ENCODE results near the gene PLK1. TPM values are rescaled to one million over a fixed set of nuclear protein-coding genes. Genes with fewer than 3 reads are reported as not detected.

Gene PLK1
- total RNA-seq, 1 donor from 2014 or later = 2.6 TPM

DNA sequence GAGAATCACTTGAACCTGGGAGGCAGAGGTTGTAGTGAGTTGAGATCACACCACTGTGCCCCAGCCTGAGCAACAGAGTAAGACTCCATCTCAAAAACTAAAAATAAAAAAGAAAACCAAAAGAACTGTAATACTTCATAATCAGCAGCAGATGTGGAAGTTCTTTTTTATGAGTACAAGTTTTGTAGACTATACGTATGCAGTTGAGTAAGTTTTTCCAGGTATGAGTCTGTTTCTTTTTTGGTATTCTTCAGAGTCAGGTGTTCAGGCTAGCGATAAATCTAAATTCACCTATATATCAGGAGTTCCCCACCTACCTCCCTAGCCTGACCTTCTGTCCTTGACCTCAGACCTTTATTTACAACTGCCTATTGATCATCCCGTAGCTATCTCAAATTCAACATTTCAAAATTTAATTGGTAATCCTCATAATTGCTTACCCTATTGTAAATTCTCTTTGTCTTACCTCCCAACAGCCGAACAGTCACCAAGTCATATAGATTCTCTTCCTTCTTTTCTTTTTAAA, 26.7 kb upstream of the PLK1 start:
- no peaks in the 10 kb centered on the region for H3K27me3 ChIP-seq (ENCODE audit: control insufficient read depth in 3 of 3, insufficient read depth in 3 of 3, low read length in 3 of 3)
- no peak overlapping the region for H3K4me3 ChIP-seq (ENCODE audit: low read length in 3 of 3)
- peaks cover 0 to 15% (median 5%) of the 10 kb centered on the region in 3 donors for H3K36me3 ChIP-seq (ENCODE audit: control insufficient read depth in 3 of 3, insufficient read depth in 3 of 3, low read length in 3 of 3)
- H3K4me1 ChIP-seq (ENCODE audit: control insufficient read depth in 3 of 3, insufficient read depth in 3 of 3, low read length in 3 of 3) = no peaks in the 10 kb centered on the region
- H3K9ac ChIP-seq (ENCODE audit: low read depth in 1 of 3, low read length in 3 of 3) = no peak overlapping the region
- H3K9me3 ChIP-seq (ENCODE audit: control insufficient read depth in 3 of 3, low read length in 3 of 3) = no peaks in the 10 kb centered on the region
- H3K27ac ChIP-seq (ENCODE audit: low read depth, low read length) = no peak overlapping the region

DNA sequence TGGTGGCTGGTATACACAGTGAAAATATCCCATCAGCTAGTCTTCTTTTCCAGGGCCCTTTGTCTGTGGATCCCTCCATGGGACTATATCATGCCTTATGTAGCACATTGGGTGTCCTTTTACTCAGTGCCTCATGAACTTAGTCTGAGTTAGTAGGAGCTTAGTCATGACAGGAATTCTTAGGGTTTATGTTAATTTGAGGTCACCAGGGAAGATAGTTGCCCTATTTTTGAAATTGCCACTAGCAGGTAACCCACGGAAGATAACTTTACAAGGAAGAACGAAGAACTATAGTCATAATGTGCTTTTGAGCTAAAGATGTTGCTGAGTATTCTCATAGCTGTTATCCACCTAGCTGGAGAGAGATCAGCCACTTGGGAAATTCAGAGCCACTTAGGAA, 14.8 kb upstream of the PLK1 start:
- Histone ChIP-seq H3K27ac (ENCODE audit: low read depth, low read length) (no peak overlapping the region), H3K4me1 (ENCODE audit: control insufficient read depth in 3 of 3, insufficient read depth in 3 of 3, low read length in 3 of 3) (no peaks in the 10 kb centered on the region), H3K9me3 (ENCODE audit: control insufficient read depth in 3 of 3, low read length in 3 of 3) (no peaks in the 10 kb centered on the region), H3K36me3 (ENCODE audit: control insufficient read depth in 3 of 3, insufficient read depth in 3 of 3, low read length in 3 of 3) (peaks cover 40 to 88% (median 78%) of the 10 kb centered on the region in 3 donors), H3K4me3 (ENCODE audit: low read length in 3 of 3) (no peak overlapping the region), H3K27me3 (ENCODE audit: control insufficient read depth in 3 of 3, insufficient read depth in 3 of 3, low read length in 3 of 3) (no peaks in the 10 kb centered on the region), H3K9ac (ENCODE audit: low read depth in 1 of 3, low read length in 3 of 3) (no peak overlapping the region)

DNA sequence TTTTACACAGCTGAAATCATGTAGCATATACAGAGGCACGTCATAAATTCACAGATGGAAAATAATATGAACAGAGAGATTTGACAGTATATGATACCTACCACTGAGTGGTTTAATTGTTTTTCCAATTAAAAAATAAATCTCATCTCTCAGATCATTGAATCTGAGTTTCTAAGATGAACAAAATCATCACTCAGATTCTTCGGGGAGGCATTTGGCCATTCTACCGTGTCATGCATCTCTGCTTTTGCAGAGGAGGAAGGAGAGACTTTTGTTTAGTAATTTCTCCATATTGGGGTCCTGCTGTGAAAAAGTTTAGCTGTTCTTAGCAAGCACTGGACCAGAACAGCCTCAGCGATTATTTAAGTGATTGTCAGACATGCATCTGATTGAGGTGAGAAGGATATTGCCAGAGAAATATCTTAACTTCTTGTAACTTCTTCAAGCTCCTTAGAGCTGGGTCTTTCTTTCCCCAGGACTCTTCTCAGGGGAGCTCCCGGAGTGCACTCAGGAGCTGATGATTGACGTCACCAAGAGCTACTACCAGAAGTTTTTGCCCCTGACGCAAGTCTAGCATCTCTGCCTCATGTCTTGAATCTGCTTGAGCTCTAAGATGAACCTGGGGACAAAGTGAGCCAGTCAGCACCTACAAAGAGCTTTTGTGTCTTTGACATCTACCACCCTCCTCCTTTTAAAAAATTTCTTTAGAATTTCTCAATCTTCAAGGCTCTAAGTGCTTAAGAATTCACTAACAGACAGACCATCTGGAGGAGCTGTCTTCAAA, 11.9 kb upstream of the PLK1 start:
- H3K27ac ChIP-seq (ENCODE audit: low read depth, low read length) = no peak overlapping the region
- H3K27me3 ChIP-seq (ENCODE audit: control insufficient read depth in 3 of 3, insufficient read depth in 3 of 3, low read length in 3 of 3) = no peaks in the 10 kb centered on the region
- H3K9me3 ChIP-seq (ENCODE audit: control insufficient read depth in 3 of 3, low read length in 3 of 3) = no peaks in the 10 kb centered on the region
- H3K36me3 ChIP-seq (ENCODE audit: control insufficient read depth in 3 of 3, insufficient read depth in 3 of 3, low read length in 3 of 3) = peaks cover 26 to 77% (median 72%) of the 10 kb centered on the region in 3 donors
- H3K4me3 ChIP-seq (ENCODE audit: low read length in 3 of 3) = no peak overlapping the region
- peaks cover 17 to 21% (median 19%) of the 10 kb centered on the region in 3 donors for H3K4me1 ChIP-seq (ENCODE audit: control insufficient read depth in 3 of 3, insufficient read depth in 3 of 3, low read length in 3 of 3)
- no peak overlapping the region for H3K9ac ChIP-seq (ENCODE audit: low read depth in 1 of 3, low read length in 3 of 3)

DNA sequence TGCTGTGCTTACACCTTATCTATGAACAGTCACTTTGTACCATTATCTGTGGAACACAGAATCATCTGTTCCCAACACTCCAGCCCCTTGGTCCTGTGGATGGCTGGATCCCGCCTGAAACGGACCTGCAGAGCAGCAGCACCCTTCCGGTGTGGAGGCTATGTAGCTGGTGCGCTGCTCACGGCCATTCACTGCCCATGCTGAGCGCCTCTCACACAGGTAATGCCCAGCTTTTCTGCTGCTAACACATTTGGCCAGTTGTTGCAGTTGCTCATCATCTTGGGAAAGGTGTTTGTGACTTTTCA, 11.4 kb upstream of the PLK1 start:
- Histone ChIP-seq H3K9me3 (ENCODE audit: control insufficient read depth in 3 of 3, low read length in 3 of 3) (no peaks in the 10 kb centered on the region), H3K4me1 (ENCODE audit: control insufficient read depth in 3 of 3, insufficient read depth in 3 of 3, low read length in 3 of 3) (peaks cover 17 to 22% (median 19%) of the 10 kb centered on the region in 3 donors), H3K9ac (ENCODE audit: low read depth in 1 of 3, low read length in 3 of 3) (no peak overlapping the region), H3K36me3 (ENCODE audit: control insufficient read depth in 3 of 3, insufficient read depth in 3 of 3, low read length in 3 of 3) (peaks cover 20 to 74% (median 67%) of the 10 kb centered on the region in 3 donors), H3K4me3 (ENCODE audit: low read length in 3 of 3) (no peak overlapping the region), H3K27me3 (ENCODE audit: control insufficient read depth in 3 of 3, insufficient read depth in 3 of 3, low read length in 3 of 3) (no peaks in the 10 kb centered on the region), H3K27ac (ENCODE audit: low read depth, low read length) (no peak overlapping the region)

DNA sequence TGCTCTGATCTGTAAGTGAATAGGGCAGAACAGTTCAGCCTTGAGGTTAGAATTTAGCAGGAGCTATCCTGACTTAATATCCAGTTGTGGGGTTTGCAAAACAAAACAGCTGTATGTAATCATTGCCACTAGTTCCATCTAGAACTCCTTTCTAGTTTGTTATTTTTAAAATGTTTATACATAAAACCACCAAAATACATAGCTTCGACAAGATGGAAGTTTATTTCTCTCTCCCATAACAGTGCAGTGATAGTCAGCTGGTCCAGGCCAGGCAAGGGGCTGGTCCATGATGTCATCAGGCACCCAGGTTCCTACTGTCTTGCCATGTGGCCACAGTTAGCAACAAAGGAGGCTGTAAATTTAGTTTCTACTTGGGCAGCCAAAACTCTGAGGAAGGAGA, 10.5 kb upstream of the PLK1 start:
- H3K9ac ChIP-seq (ENCODE audit: low read depth in 1 of 3, low read length in 3 of 3) = no peak overlapping the region
- H3K9me3 ChIP-seq (ENCODE audit: control insufficient read depth in 3 of 3, low read length in 3 of 3) = no peaks in the 10 kb centered on the region
- H3K4me3 ChIP-seq (ENCODE audit: low read length in 3 of 3) = no peak overlapping the region
- H3K27ac ChIP-seq (ENCODE audit: low read depth, low read length) = no peak overlapping the region
- H3K4me1 ChIP-seq (ENCODE audit: control insufficient read depth in 3 of 3, insufficient read depth in 3 of 3, low read length in 3 of 3) = peaks cover 17 to 22% (median 19%) of the 10 kb centered on the region in 3 donors
- H3K36me3 ChIP-seq (ENCODE audit: control insufficient read depth in 3 of 3, insufficient read depth in 3 of 3, low read length in 3 of 3) = peaks cover 22 to 68% (median 61%) of the 10 kb centered on the region in 3 donors
- no peaks in the 10 kb centered on the region for H3K27me3 ChIP-seq (ENCODE audit: control insufficient read depth in 3 of 3, insufficient read depth in 3 of 3, low read length in 3 of 3)

DNA sequence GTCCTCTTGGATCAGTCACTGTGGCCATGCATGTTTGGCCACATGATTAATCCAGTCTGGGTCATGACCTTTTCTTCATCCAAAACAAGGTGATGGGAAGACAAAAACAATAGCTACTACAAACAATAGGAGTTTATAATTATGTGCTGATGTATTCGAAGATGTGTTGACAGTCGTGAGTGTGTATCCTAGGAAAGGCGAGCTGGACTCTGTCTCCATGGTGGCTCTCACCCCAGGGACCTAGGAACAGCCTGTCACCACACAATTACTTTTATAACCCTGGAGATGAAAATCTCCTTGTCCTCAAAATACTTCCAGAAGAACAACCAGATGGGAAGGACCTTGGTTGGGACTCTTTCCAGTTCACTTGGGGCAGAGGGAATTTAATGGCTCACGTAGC, 9.8 kb upstream of the PLK1 start:
- H3K27ac ChIP-seq (ENCODE audit: low read depth, low read length) = no peak overlapping the region
- H3K4me3 ChIP-seq (ENCODE audit: low read length in 3 of 3) = no peak overlapping the region
- H3K9me3 ChIP-seq (ENCODE audit: control insufficient read depth in 3 of 3, low read length in 3 of 3) = no peaks in the 10 kb centered on the region
- peaks cover 19 to 65% (median 59%) of the 10 kb centered on the region in 3 donors for H3K36me3 ChIP-seq (ENCODE audit: control insufficient read depth in 3 of 3, insufficient read depth in 3 of 3, low read length in 3 of 3)
- H3K4me1 ChIP-seq (ENCODE audit: control insufficient read depth in 3 of 3, insufficient read depth in 3 of 3, low read length in 3 of 3) = peaks cover 17 to 22% (median 19%) of the 10 kb centered on the region in 3 donors
- H3K27me3 ChIP-seq (ENCODE audit: control insufficient read depth in 3 of 3, insufficient read depth in 3 of 3, low read length in 3 of 3) = no peaks in the 10 kb centered on the region
- no peak overlapping the region for H3K9ac ChIP-seq (ENCODE audit: low read depth in 1 of 3, low read length in 3 of 3)

DNA sequence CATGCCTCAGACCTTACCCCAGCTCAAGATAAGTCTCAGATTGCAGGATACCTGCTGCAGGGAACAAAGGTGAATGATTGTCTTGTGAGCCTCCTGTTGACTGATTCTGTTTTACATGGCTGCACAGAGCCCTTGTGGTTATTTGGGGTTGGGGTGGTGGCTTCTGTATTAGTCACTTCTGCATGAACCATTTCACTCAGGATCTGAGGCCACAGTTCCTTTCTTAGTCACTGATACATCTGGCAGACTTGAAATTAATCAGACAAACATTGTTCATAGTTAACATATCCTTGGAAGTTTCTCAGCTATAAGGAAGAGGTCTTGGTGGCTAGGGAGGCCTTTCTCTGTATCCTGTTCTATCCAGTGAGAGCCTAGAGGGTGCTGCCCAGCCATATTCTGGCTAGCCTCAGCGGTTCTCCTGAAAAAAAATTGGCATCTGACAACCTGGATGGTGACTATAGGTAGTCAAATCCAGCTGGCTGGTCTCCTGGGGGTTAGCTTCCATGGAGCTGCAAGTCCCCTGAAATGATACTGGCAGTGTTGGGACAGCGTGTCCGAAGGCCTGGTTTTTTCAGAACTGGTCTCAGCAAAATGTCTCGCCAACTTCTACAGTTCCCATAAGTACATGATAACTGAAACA, 8.4 kb upstream of the PLK1 start:
- peak overlapping the region in 2 of 3 donors; percentile 15 to 42 for H3K9ac ChIP-seq (ENCODE audit: low read depth in 1 of 3, low read length in 3 of 3)
- no peaks in the 10 kb centered on the region for H3K9me3 ChIP-seq (ENCODE audit: control insufficient read depth in 3 of 3, low read length in 3 of 3)
- H3K4me3 ChIP-seq (ENCODE audit: low read length in 3 of 3) = no peak overlapping the region
- no peaks in the 10 kb centered on the region for H3K27me3 ChIP-seq (ENCODE audit: control insufficient read depth in 3 of 3, insufficient read depth in 3 of 3, low read length in 3 of 3)
- peaks cover 15 to 56% (median 55%) of the 10 kb centered on the region in 3 donors for H3K36me3 ChIP-seq (ENCODE audit: control insufficient read depth in 3 of 3, insufficient read depth in 3 of 3, low read length in 3 of 3)
- peaks cover 17 to 22% (median 19%) of the 10 kb centered on the region in 3 donors for H3K4me1 ChIP-seq (ENCODE audit: control insufficient read depth in 3 of 3, insufficient read depth in 3 of 3, low read length in 3 of 3)
- peak overlapping the region; percentile 25 for H3K27ac ChIP-seq (ENCODE audit: low read depth, low read length)

DNA sequence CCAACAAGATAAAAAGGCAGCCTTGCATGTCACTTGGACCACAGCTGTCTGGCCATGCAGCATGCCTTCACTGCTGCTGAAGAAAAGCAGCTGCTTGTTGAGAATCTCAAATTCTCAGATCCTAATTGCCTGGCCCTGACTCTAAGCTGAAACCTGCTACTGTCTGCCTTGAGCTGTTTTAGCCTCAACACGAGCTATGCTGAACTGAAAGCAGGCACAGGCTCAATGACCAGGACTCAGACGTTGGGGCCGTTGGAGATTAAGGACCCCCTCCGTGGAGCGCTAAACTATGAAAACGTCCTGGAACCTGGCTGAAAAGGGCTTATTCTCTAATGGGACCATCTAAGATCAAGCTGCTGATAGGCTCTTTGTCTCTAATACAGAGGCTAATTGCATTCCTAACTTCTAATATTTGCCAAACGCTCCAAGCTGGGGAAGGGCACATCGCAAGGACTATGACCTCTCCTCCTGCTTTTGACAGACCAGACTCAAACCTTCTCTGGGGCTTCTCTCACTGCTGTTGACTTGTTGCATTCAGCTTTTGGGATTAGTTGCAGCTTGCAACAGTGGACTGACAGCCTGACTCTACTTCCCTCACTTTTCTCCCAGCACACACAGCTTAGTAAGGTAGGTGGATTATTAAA, 4.6 kb upstream of the PLK1 start:
- Histone ChIP-seq H3K9me3 (ENCODE audit: control insufficient read depth in 3 of 3, low read length in 3 of 3) (no peaks in the 10 kb centered on the region), H3K27me3 (ENCODE audit: control insufficient read depth in 3 of 3, insufficient read depth in 3 of 3, low read length in 3 of 3) (no peaks in the 10 kb centered on the region), H3K9ac (ENCODE audit: low read depth in 1 of 3, low read length in 3 of 3) (no peak overlapping the region), H3K4me1 (ENCODE audit: control insufficient read depth in 3 of 3, insufficient read depth in 3 of 3, low read length in 3 of 3) (peaks cover 25 to 31% (median 30%) of the 10 kb centered on the region in 3 donors), H3K27ac (ENCODE audit: low read depth, low read length) (no peak overlapping the region), H3K36me3 (ENCODE audit: control insufficient read depth in 3 of 3, insufficient read depth in 3 of 3, low read length in 3 of 3) (peaks cover 4 to 21% (median 18%) of the 10 kb centered on the region in 3 donors), H3K4me3 (ENCODE audit: low read length in 3 of 3) (no peak overlapping the region)

DNA sequence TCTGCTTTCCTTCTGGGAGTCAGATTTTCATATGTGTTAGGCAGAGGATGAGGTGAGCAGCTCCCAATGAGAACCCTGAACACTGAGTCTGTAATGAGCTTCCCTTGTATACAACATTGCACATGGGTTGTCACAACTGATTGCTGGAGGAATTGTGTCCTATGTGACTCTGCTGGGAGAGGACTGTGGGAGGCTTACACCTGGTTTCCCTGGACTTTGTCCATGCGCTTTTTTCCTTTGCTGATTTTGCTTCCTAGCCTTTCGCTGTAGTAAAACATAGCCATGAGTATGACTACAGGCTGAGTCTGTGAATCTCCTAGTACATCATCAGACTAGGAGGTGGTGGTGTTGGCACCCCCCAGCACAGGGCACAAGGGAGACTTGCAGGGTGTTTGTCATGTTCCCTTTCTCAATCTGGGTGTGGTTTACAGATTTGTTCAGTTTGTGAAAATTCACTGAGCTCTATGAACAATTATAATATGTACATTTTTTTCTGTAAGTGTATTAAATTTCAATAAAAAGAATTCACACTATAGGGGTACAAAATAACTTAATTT, 1.7 kb upstream of the PLK1 start:
- Histone ChIP-seq H3K4me1 (ENCODE audit: control insufficient read depth in 3 of 3, insufficient read depth in 3 of 3, low read length in 3 of 3) (peaks cover 13 to 16% (median 14%) of the 10 kb centered on the region in 3 donors), H3K36me3 (ENCODE audit: control insufficient read depth in 3 of 3, insufficient read depth in 3 of 3, low read length in 3 of 3) (peaks cover 14 to 25% (median 21%) of the 10 kb centered on the region in 3 donors), H3K9ac (ENCODE audit: low read depth in 1 of 3, low read length in 3 of 3) (no peak overlapping the region)

More for the DNA sequence above, 1.7 kb upstream of the PLK1 start:
- Histone ChIP-seq H3K27me3 (ENCODE audit: control insufficient read depth in 3 of 3, insufficient read depth in 3 of 3, low read length in 3 of 3) (no peaks in the 10 kb centered on the region), H3K4me3 (ENCODE audit: low read length in 3 of 3) (no peak overlapping the region), H3K9me3 (ENCODE audit: control insufficient read depth in 3 of 3, low read length in 3 of 3) (no peaks in the 10 kb centered on the region), H3K27ac (ENCODE audit: low read depth, low read length) (no peak overlapping the region)

All from skeletal muscle tissue (tissue), 4 donors.